ENCODE data around the gene TRABD2A. TPM values are rescaled to one million over a fixed set of nuclear protein-coding genes. Genes with fewer than 3 reads are reported as not detected.

TRABD2A gene
- polyA plus RNA-seq, 1 donor = 0.52 TPM

GRCh38 chr2:84847326-84848050 lies 33.4 kb downstream of the TRABD2A start:
- DNase-seq = no peak

DNA sequence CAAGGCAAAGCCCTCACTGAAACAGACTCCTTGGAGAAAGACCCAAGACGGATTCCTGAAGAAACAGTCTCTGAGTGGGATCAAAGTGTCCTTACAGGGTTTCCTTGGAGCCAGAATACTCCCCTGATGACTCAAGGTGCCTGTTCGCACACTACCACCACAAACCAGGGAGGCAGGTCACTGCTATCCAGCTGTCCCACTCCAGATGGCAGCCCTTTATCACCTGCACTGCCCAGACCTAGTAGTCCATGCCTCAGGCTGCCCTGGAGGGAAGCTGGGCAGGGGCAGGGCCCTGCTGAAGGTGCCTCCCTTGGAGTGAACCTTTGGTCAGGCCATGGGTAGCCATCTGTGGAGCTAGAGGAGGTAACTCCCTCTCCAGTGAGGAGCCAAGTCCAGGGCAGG lies 34.1 kb downstream of the TRABD2A start:
- no peak for DNase-seq

GRCh38 chr2:84846041-84846663 lies 34.7 kb downstream of the TRABD2A start:
- DNase-seq = no peak

DNA sequence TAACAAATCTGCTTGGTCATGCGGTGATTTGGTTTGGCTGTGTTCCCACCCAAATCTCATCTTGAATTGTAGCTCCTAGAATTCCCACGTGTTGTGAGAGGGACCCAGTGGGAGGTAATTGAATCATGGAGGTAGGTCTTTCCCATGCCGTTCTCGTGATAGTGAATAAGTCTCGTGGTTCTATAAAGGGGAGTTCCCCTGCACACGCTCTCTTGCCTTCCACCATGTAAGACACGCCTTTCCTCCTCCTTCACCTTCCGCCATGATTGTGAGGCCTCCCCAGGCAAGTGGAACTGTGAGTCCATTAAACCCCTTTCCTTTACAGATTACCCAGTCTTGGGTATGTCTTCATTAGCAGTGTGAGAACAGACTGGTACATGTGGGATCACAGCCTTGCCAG lies 36.7 kb downstream of the TRABD2A start:
- DNase-seq = no peak

DNA sequence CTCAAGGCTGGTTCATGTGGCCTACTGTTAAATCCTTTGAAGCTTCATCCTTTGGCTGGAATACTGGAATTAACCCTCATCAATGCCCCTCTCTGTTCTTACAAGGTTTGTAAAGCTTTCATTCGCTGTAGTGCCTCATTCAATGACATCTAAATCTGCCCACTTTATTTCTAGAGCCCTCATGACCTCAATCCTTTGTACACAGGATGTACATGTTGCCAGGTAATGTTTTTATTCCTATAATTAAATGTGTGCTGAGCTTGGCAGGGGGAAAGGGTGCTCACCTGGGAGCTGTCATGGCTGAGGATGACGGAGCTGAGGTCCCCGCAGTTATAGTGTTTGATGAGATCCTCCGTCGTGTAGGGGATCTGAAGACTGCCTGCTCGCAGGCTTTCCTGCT lies 39.3 kb downstream of the TRABD2A start:
- no peak for DNase-seq

DNA sequence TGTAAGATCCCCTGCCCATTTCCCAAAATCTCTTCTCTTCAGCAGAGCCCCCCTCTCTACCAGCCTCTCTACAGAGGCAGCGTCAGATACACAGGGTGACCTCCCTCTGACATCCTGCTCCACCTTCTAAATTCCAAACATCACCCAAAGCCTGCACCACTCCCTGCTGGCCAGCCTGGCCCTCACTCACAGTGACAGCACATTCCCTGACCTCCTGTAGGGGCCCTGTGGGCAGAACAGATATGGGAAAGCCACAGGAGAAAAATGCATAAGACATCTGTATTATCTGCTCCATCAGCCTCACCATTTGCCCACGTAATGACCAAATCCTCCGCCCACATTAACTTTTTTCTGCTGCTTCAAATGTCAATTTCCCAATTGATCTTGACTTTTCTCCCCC lies 40.6 kb downstream of the TRABD2A start:
- DNase-seq = no peak

- no peak for DNase-seq
Observed at GRCh38 chr2:84839851-84840250, 41.0 kb downstream of the TRABD2A start.

- DNase-seq = no peak
Observed at GRCh38 chr2:84838434-84839145, 42.3 kb downstream of the TRABD2A start.

GRCh38 chr2:84836215-84836614 lies 44.7 kb downstream of the TRABD2A start:
- no peak for DNase-seq

- DNase-seq = no peak
Observed at GRCh38 chr2:84833481-84834150, 47.3 kb downstream of the TRABD2A start.

- peak; percentile 23 for DNase-seq
Observed at GRCh38 chr2:84832772-84833461, 48.0 kb downstream of the TRABD2A start.

DNA sequence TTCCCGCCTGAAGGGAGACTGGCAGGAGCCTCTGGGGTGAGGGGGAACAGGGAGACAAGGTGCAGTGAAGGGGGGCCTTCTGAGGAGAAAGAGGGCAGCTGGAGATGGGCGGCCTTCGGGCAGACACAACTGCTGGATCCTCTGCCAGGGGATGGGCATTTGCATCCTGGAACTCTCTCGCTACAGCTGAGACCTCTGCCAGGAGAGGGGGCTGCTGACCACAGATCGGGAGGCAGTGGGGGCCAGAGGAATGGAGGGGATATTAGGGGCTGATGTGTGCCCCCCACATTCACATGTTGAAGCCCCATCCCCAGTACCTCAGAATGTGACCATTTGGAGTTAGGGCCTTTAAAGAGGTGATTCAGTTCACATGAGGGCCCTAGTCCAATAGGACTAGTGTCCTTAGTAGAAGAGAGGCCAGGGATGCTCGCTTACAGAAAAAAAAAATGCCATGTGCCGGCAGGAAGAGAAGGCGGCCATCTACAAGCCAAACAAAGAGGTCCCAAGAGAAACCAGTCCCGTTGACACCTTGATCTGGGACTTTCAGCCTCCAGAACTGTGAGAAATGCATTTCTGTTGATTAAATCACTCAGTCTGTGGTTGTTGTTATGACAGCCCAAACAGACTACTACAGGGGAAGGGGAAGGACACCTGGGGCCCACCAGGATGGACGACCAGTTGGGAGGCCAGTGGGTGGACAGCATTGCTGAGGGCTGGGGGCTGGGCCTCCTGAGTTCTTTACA lies 50.0 kb downstream of the TRABD2A start:
- DNase-seq = no peak

GRCh38 chr2:84830095-84830494 lies 50.8 kb downstream of the TRABD2A start:
- no peak for DNase-seq

DNA sequence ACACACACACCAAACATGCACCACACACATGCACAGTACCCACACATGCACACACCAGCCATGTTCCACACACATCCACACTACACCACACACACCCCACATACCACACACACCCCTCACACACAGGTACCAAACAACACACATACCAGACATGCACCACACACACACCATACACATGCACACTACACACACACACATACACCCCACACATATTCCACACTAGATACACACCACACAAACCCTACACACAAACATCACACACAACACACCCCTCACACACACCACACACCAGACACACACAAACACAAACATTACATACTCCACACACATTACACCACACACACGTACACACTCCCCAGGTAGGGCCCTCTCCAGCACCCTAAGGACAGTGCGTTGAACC lies 51.2 kb downstream of the TRABD2A start:
- DNase-seq = no peak

DNA sequence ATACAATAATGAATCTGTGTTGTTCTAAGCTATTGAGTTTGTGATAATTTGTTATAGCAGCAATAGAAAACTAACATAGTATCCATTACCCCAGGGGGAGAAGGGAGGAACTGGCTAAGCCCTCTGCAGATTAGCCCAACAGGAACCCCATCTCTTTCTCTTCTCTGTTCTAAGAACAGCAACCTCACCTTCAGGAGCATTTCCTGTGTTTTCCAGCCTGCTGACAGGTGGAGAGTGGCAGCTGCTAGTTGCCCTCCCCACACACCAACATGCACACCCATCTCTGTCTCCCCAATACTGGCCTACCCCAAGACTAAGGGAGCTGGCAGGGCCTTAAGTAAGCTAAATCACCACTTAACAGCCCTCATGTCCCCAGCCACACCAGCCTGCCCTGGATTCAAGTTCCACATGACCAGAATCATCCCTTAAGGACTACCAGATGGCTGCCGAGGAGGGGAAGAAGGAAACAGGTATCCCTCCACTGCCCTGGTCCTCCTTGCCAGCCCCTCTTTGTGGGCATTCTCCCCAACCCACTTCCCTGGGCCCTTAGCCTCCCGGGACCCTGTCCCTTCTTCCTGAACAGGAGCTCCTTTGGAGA lies 52.8 kb downstream of the TRABD2A start:
- DNase-seq = no peak

GRCh38 chr2:84823788-84824187 lies 57.1 kb downstream of the TRABD2A start:
- no peak for DNase-seq

- no peak for DNase-seq
Observed at GRCh38 chr2:84823229-84823628, 57.7 kb downstream of the TRABD2A start.

- no peak for DNase-seq
Observed at GRCh38 chr2:84821806-84822205, 59.1 kb downstream of the TRABD2A start.

- no peak for DNase-seq
Observed at GRCh38 chr2:84817239-84817655, 63.6 kb downstream of the TRABD2A start.

DNA sequence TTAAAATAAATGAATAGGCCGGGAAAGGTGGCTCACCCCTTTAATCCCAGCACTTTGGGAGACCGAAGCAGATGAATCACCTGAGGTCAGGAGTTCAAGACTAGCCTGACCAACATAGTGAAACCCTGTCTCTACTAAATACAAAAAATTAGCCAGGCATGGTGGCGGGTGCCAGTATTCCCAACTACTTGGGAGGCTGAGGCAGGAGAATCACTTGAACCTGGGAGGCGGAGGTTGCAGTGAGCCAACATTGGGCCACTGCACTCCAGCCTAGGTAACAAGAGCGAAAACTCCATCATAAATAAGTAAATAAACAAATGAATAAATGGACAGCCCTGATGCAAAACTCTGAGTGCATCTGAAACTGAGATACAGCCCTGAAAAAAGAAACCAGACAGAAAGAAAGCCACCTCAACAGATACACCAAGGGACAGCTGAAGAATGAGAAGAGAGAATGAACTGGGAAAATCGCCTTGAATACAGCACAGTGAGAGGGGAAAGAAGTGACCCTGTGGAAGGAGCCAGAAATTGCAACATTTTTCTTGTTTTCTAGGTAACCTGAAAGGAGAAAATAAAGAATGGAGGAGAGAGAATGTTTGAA lies 64.4 kb downstream of the TRABD2A start:
- DNase-seq = no peak

GRCh38 chr2:84815146-84815545 lies 65.7 kb downstream of the TRABD2A start:
- no peak for DNase-seq

All from hindlimb muscle (tissue), 1 donor.